Nephron progenitor cell (in vitro differentiated cells): ENCODE results near the gene RBMS1.

ENCODE experiments used
- DNase-seq: peaks from one replicate; pipeline ENCODE4 v3.0.0; 2021
- H3K27ac Mint-ChIP-seq: 2 replicates; pipeline ENCODE4 v1.8.0; 2021; ENCODE audit warnings: mild to moderate bottlenecking, moderate library complexity, mixed read lengths
- H3K27me3 Mint-ChIP-seq: 2 replicates; pipeline ENCODE4 v1.8.0; 2021; ENCODE audit warnings: mild to moderate bottlenecking, low read depth, mixed read lengths; ENCODE audit not compliant: poor library complexity
- H3K36me3 Mint-ChIP-seq: 2 replicates; pipeline ENCODE4 v1.8.0; 2021; ENCODE audit warnings: low read depth, mixed read lengths
- H3K4me1 Mint-ChIP-seq: 2 replicates; pipeline ENCODE4 v1.8.0; 2021; ENCODE audit warnings: mixed read lengths
- H3K4me3 Mint-ChIP-seq: 2 replicates; pipeline ENCODE4 v1.8.0; 2021; ENCODE audit warnings: mild to moderate bottlenecking, moderate library complexity, mixed read lengths
- H3K9me3 Mint-ChIP-seq: 2 replicates; pipeline ENCODE4 v1.8.0; 2021; ENCODE audit warnings: mild to moderate bottlenecking, moderate library complexity, mixed read lengths
- CTCF ChIP-seq: fragments of 200-600 bp; sonication (generic); IDR thresholded peaks from 2 replicates; pipeline ENCODE4 v1.5.0; 2021; ENCODE audit warnings: antibody characterized with exemption

The RBMS1 gene

GRCh38 chr2:160384791-160385190, 108.8 kb downstream of the RBMS1 start:
- Mint-ChIP-seq H3K9me3 (no peaks in the 10 kb centered on the region), H3K27ac (no peak overlapping the region), H3K4me3 (no peak overlapping the region), H3K4me1 (peaks cover 66% of the 10 kb centered on the region), H3K36me3 (no peaks in the 10 kb centered on the region), H3K27me3 (no peaks in the 10 kb centered on the region)
- TF ChIP-seq CTCF: no peak
- no peak for DNase-seq

GRCh38 chr2:160381425-160381951, 112.1 kb downstream of the RBMS1 start:
- no peak for TF ChIP-seq CTCF

GRCh38 chr2:160380611-160381010, 113.0 kb downstream of the RBMS1 start:
- no peaks in the 10 kb centered on the region for H3K36me3 Mint-ChIP-seq
- no peak for TF ChIP-seq CTCF
- H3K27ac Mint-ChIP-seq: no peak overlapping the region
- peaks cover 51% of the 10 kb centered on the region for H3K4me1 Mint-ChIP-seq
- H3K9me3 Mint-ChIP-seq: no peaks in the 10 kb centered on the region
- DNase-seq: no peak
- H3K27me3 Mint-ChIP-seq: no peaks in the 10 kb centered on the region
- no peak overlapping the region for H3K4me3 Mint-ChIP-seq

More at GRCh38 chr2:160381425-160381951, 112.1 kb downstream of the RBMS1 start:
- no peaks in the 10 kb centered on the region for H3K27me3 Mint-ChIP-seq
- DNase-seq: no peak
- H3K4me3 Mint-ChIP-seq: no peak overlapping the region
- H3K9me3 Mint-ChIP-seq: no peaks in the 10 kb centered on the region
- no peaks in the 10 kb centered on the region for H3K36me3 Mint-ChIP-seq
- H3K27ac Mint-ChIP-seq: no peak overlapping the region
- H3K4me1 Mint-ChIP-seq: peaks cover 46% of the 10 kb centered on the region

GRCh38 chr2:160380000-160380570, 113.5 kb downstream of the RBMS1 start:
- Mint-ChIP-seq H3K4me3 (no peak overlapping the region), H3K9me3 (no peaks in the 10 kb centered on the region), H3K27ac (no peak overlapping the region), H3K36me3 (no peaks in the 10 kb centered on the region), H3K4me1 (peaks cover 49% of the 10 kb centered on the region), H3K27me3 (no peaks in the 10 kb centered on the region)
- no peak for DNase-seq
- no peak for TF ChIP-seq CTCF

GRCh38 chr2:160379399-160379798, 114.2 kb downstream of the RBMS1 start:
- Mint-ChIP-seq H3K4me3 (no peak overlapping the region), H3K4me1 (peaks cover 44% of the 10 kb centered on the region), H3K27me3 (no peaks in the 10 kb centered on the region), H3K36me3 (peaks cover under 1% of the 10 kb centered on the region), H3K9me3 (no peaks in the 10 kb centered on the region), H3K27ac (no peak overlapping the region)
- DNase-seq: no peak
- TF ChIP-seq CTCF: no peak
